DLD1 (cell line): ENCODE results near the gene MAPK7.

Experiments
- in situ Hi-C: cut with HindIII; loops from 2 replicates; pipeline ENCODE4 v1.10.0; 2017; ENCODE audit warnings: low sequenced_read_pairs

Gene MAPK7

GRCh38 chr17:19362277-19363113 is 15.8 kb upstream of the MAPK7 start, which contains the start of gene B9D1:
Gene B9D1 (minus strand): TSS chr17:19362723. CDS start chr17:19362569, 154 bp downstream.
- in situ Hi-C loops: loop anchor here (5.0 to 25.0 kb wide), 2 partner anchors 95 to 425 kb away; no protein-coding TSS in a partner anchor

- in situ Hi-C loops: loop anchor here (5.0 to 25.0 kb wide), 2 partner anchors 94 to 424 kb away; no protein-coding TSS in a partner anchor
These were observed 15.2 kb upstream of the MAPK7 start for GRCh38 chr17:19363114-19363438.

GRCh38 chr17:19363460-19364035 is 14.8 kb upstream of the MAPK7 start:
- in situ Hi-C loops: loop anchor here (5.0 to 25.0 kb wide), 2 partner anchors 94 to 424 kb away; no protein-coding TSS in a partner anchor

GRCh38 chr17:19364699-19365498 is 13.4 kb upstream of the MAPK7 start:
- in situ Hi-C loops: loop anchor here (5.0 to 25.0 kb wide), 2 partner anchors 92 to 422 kb away; no protein-coding TSS in a partner anchor

- in situ Hi-C loops: loop anchor here (25.0 kb wide), 1 partner anchor 422 kb away; no protein-coding TSS in a partner anchor
These were observed 12.8 kb upstream of the MAPK7 start for GRCh38 chr17:19365499-19365817.

- in situ Hi-C loops: loop anchor here (25.0 kb wide), 1 partner anchor 421 kb away; no protein-coding TSS in a partner anchor
These were observed 12.3 kb upstream of the MAPK7 start for GRCh38 chr17:19365833-19366636.

GRCh38 chr17:19366637-19366972 is 11.7 kb upstream of the MAPK7 start:
- in situ Hi-C loops: loop anchor here (25.0 kb wide), 1 partner anchor 421 kb away; no protein-coding TSS in a partner anchor

GRCh38 chr17:19368229-19368628 is 10.1 kb upstream of the MAPK7 start:
- in situ Hi-C loops: loop anchor here (25.0 kb wide), 1 partner anchor 419 kb away; no protein-coding TSS in a partner anchor

GRCh38 chr17:19369107-19369778 is 9.1 kb upstream of the MAPK7 start:
- in situ Hi-C loops: loop anchor here (25.0 kb wide), 1 partner anchor 418 kb away; no protein-coding TSS in a partner anchor

GRCh38 chr17:19369846-19370492 is 8.3 kb upstream of the MAPK7 start:
- in situ Hi-C loops: loop anchor here (25.0 kb wide), 1 partner anchor 417 kb away; no protein-coding TSS in a partner anchor

- in situ Hi-C loops: loop anchor here (25.0 kb wide), 1 partner anchor 417 kb away; no protein-coding TSS in a partner anchor
These were observed 7.8 kb upstream of the MAPK7 start for GRCh38 chr17:19370493-19370960.

GRCh38 chr17:19371259-19372010 is 6.9 kb upstream of the MAPK7 start:
- in situ Hi-C loops: loop anchor here (25.0 kb wide), 1 partner anchor 416 kb away; no protein-coding TSS in a partner anchor

- in situ Hi-C loops: loop anchor here (25.0 kb wide), 1 partner anchor 415 kb away; no protein-coding TSS in a partner anchor
These were observed 6.3 kb upstream of the MAPK7 start for GRCh38 chr17:19372011-19372370.

GRCh38 chr17:19372439-19372838 is 5.9 kb upstream of the MAPK7 start:
- in situ Hi-C loops: loop anchor here (25.0 kb wide), 1 partner anchor 415 kb away; no protein-coding TSS in a partner anchor

GRCh38 chr17:19372866-19373504 is 5.3 kb upstream of the MAPK7 start:
- in situ Hi-C loops: loop anchor here (25.0 kb wide), 1 partner anchor 414 kb away; no protein-coding TSS in a partner anchor

- in situ Hi-C loops: loop anchor here (25.0 kb wide), 1 partner anchor 413 kb away; no protein-coding TSS in a partner anchor
These were observed 4.2 kb upstream of the MAPK7 start for GRCh38 chr17:19374136-19374535.

GRCh38 chr17:19375732-19376131 is 2.6 kb upstream of the MAPK7 start:
- in situ Hi-C loops: no loop called here
